Right lobe of liver (tissue), 6 donors: ENCODE data around the gene GPC4. TPM values are rescaled to one million over a fixed set of nuclear protein-coding genes. Genes with fewer than 3 reads are reported as not detected.

Experiments used
- ATAC-seq, 4 donors: fragments of 200-7000 bp; cut with Tn5 transposase; one replicate each; pipeline ENCODE4 v1.9.1; 2020; ENCODE audit warnings: mild to moderate bottlenecking in 4 of 4, moderate library complexity in 4 of 4
- DNase-seq, 3 donors: peaks; one replicate each; pipeline ENCODE4 v3.0.0-alpha.2; 2020
- H3K27ac ChIP-seq, 3 donors: fragments of 200-600 bp; one replicate each; pipeline ENCODE4 v1.8.0; 2022
- H3K27me3 ChIP-seq, 2 donors: fragments of 200-600 bp; one replicate each; pipeline ENCODE4 v1.8.0; 2022
- H3K36me3 ChIP-seq, 4 donors: fragments of 200-600 bp; sonication (generic) in 1 of 4; one replicate each; pipeline versions ENCODE4 v1.5.1 to v1.8.0; 2017 to 2022; ENCODE audit warnings: control low read depth in 1 of 4
- H3K4me1 ChIP-seq, 4 donors: fragments of 200-600 bp; sonication (generic) in 1 of 4; one replicate each; pipeline versions ENCODE4 v1.5.1 to v1.8.0; 2017 to 2022; ENCODE audit warnings: control low read depth in 1 of 4
- H3K4me3 ChIP-seq, 3 donors: fragments of 200-600 bp; one replicate each; pipeline ENCODE4 v1.8.0; 2022
- H3K9me3 ChIP-seq, 4 donors: fragments of 200-600 bp; sonication (generic) in 1 of 4; one replicate each; pipeline versions ENCODE4 v1.5.1 to v1.8.0; 2017 to 2022; ENCODE audit warnings: control low read depth in 1 of 4
- CTCF ChIP-seq, 4 donors: fragments of 200-600 bp in 3 of 4; fragments of 450-650 bp in 1 of 4; IDR thresholded peaks; one replicate each; pipeline versions ENCODE4 v1.5.1 to v1.8.0; 2016 to 2022; ENCODE audit warnings: antibody characterized with exemption in 4 of 4, mild to moderate bottlenecking in 2 of 4
- POLR2A ChIP-seq: fragments of 450-650 bp; IDR thresholded peaks from one replicate; pipeline ENCODE4 v1.6.1; 2017; ENCODE audit warnings: antibody characterized with exemption, mild to moderate bottlenecking
- WGBS: methylation state at CpG from one replicate; pipeline ENCODE4 v1.1.6; 2018; ENCODE audit warnings: low coverage, low lambda C conversion rate; ENCODE audit not compliant: insufficient coverage; ENCODE audit errors: missing lambda C conversion rate; 5-methylcytosine and 5-hydroxymethylcytosine counted together
- intact Hi-C, 2 donors: fragments of 100-400 bp; cut with DNase I; formaldehyde crosslinking; loops; one replicate each; pipeline versions ENCODE4 v1.11.2 to v1.14.1; 2022
- total RNA-seq, 6 experiments: library from RNA; depleted of rRNA in 2 of 6; stranded (reverse); fragments of >200 nt in 2 of 6; fragmentation: NEBNext Ultra II Directional in 3 of 6; extraction: Animal tissue kit (Norgen Biotek cat#: 25700) in 3 of 6; gene quantifications; one replicate each; pipeline versions ENCODE4 v1.1.0 to v1.2.4, GENCODE V29; 2016 to 2023
- donor health status: DM: no; HTN: yes; CAD: no.
- donor health status: DM: no; HTN: no; CAD: no.
- donor health status: DM: no; HTN: no; CAD: no.
- donor health status: DM: no; HTN: yes; CAD: no.
- donor health status: DM: no; HTN: yes; CAD: no.

The GPC4 gene
- total RNA-seq, 6 experiments from 2014 or later: 0.88 to 2.3 (median 1.2) TPM

GRCh38 chrX:133314281-133314680 is 101.0 kb downstream of the GPC4 start:
- Histone ChIP-seq H3K4me3 (no peak overlapping the region), H3K27ac (no peak overlapping the region), H3K4me1 (no peaks in the 10 kb centered on the region), H3K27me3 (peaks cover 0 to 16% of the 10 kb centered on the region in 2 donors), H3K9me3 (no peaks in the 10 kb centered on the region), H3K36me3 (no peaks in the 10 kb centered on the region)
- no peak for TF ChIP-seq POLR2A
- TF ChIP-seq CTCF (IDR thresholded peaks at IDR 0.05): no peak
- DNase-seq (no peak), ATAC-seq (no peak)
- intact Hi-C loops: no loop called here

- WGBS: 31% methylated on average over 5 of the region's 5 CpGs
- no peak overlapping the region for H3K27ac ChIP-seq
- no peaks in the 10 kb centered on the region for H3K36me3 ChIP-seq
- peaks cover 0 to 9% of the 10 kb centered on the region in 2 donors for H3K27me3 ChIP-seq
- no peak for ATAC-seq
- no peak for TF ChIP-seq CTCF (IDR thresholded peaks at IDR 0.05)
- no peak for TF ChIP-seq POLR2A
- no peak for DNase-seq
- intact Hi-C loops: no loop called here
- no peaks in the 10 kb centered on the region for H3K9me3 ChIP-seq
- H3K4me1 ChIP-seq: no peaks in the 10 kb centered on the region
- H3K4me3 ChIP-seq: no peak overlapping the region
These were observed 106.8 kb downstream of the GPC4 start for GRCh38 chrX:133308499-133308897.

GRCh38 chrX:133307637-133308498 is 107.4 kb downstream of the GPC4 start:
- intact Hi-C loops: no loop called here
- no peak for ATAC-seq
- Histone ChIP-seq H3K36me3 (no peaks in the 10 kb centered on the region), H3K4me3 (no peak overlapping the region), H3K4me1 (no peaks in the 10 kb centered on the region), H3K9me3 (no peaks in the 10 kb centered on the region), H3K27ac (no peak overlapping the region), H3K27me3 (peaks cover 0 to 9% of the 10 kb centered on the region in 2 donors)
- DNase-seq: no peak
- no peak for TF ChIP-seq POLR2A
- TF ChIP-seq CTCF (IDR thresholded peaks at IDR 0.05): no peak
- WGBS: 29% methylated on average over 12 of the region's 13 CpGs

GRCh38 chrX:133307094-133307493 is 108.2 kb downstream of the GPC4 start:
- intact Hi-C loops: no loop called here

More at GRCh38 chrX:133307094-133307493, 108.2 kb downstream of the GPC4 start:
- 26% methylated on average over 3 of the region's 3 CpGs for WGBS
- H3K27ac ChIP-seq: no peak overlapping the region
- H3K9me3 ChIP-seq: no peaks in the 10 kb centered on the region
- ATAC-seq (no peak), DNase-seq (no peak)
- H3K27me3 ChIP-seq: peaks cover 0 to 9% of the 10 kb centered on the region in 2 donors
- no peak for TF ChIP-seq POLR2A
- TF ChIP-seq CTCF (IDR thresholded peaks at IDR 0.05): no peak
- no peaks in the 10 kb centered on the region for H3K36me3 ChIP-seq
- H3K4me3 ChIP-seq: no peak overlapping the region
- no peaks in the 10 kb centered on the region for H3K4me1 ChIP-seq
